H1 (cell line): ENCODE data around the gene JOSD1. TPM values are rescaled to one million over a fixed set of nuclear protein-coding genes. Genes with fewer than 3 reads are reported as not detected.

Source experiments
- NANOG ChIP-seq: IDR thresholded peaks from 2 replicates; pipeline ENCODE4 v1.6.1; 2011; ENCODE audit warnings: low read length, low read depth, mild to moderate bottlenecking, inconsistent platforms; ENCODE audit not compliant: insufficient read depth, poor library complexity, severe bottlenecking
- polyA plus RNA-seq, 7 experiments: library from polyadenylated mRNA; depleted of rRNA in 3 of 7; stranded (reverse) in 5 of 7; unstranded in 2 of 7; fragments of >200 nt in 5 of 7; fragments of 200-250 nt in 2 of 7; gene quantifications; 1 replicate in 5 of 7; 2 replicates in 1 of 7; 4 replicates in 1 of 7; pipeline versions ENCODE4 v1.2.1 to v1.2.3, GENCODE V29; 2011 to 2013; ENCODE audit warnings: missing spikeins in 2 of 7, mixed read lengths in 2 of 7
- total RNA-seq: library from RNA; stranded (reverse); fragmentation: NEBNext Ultra II Directional; extraction: Animal tissue kit (Norgen Biotek cat#: 25700); gene quantifications from 2 replicates; pipeline ENCODE4 v1.2.1, GENCODE V29; 2021

JOSD1 gene
- total and polyA plus RNA-seq, 2 of the 8 experiments (the other 6 are each of a cell fraction or from before 2014, with no cell fraction given): 18.4 to 20.2 TPM

DNA sequence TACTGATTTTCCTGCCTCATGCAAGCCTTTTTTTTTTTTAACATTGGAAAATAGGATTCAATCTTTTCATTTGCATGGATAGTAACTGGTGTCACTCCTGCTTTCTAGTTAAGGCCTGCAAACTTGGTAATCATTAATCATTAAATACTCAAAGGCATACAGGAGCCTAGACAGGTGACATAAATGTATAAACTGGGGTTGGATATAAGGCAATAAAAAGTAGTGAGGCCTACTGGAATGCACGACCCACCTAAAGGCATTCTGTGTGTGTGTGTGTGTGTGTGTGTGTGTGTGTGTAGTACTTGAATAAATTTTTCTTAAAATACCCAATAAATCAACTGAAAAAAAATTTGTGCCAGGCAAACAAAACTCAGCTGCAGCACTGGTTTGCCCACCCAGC, 11.1 kb downstream of the JOSD1 start (continued):
- TF ChIP-seq NANOG: no peak
